SK-N-SH treated with all-trans-retinoic acid at 6 μM for 48 hours (cell line): ENCODE results near the gene RABGAP1L.

ENCODE experiments used
- ARNTL ChIP-seq: fragments of 450-650 bp; formaldehyde crosslinking; IDR thresholded peaks from 2 replicates; pipeline ENCODE4 v1.5.0; 2020; ENCODE audit warnings: low read depth, mild to moderate bottlenecking, moderate library complexity, borderline replicate concordance
- CREB5 ChIP-seq: fragments of 250-450 bp; sonication (Bioruptor Pico); IDR thresholded peaks from 2 replicates; pipeline ENCODE4 v1.5.1; 2020; ENCODE audit warnings: low read depth, mild to moderate bottlenecking, moderate library complexity
- ISL1 ChIP-seq: fragments of 250-450 bp; sonication (Bioruptor Pico); IDR thresholded peaks from 2 replicates; pipeline ENCODE4 v2.1.2; 2022; ENCODE audit warnings: mild to moderate bottlenecking, moderate library complexity
- OSR1 ChIP-seq: fragments of 250-450 bp; sonication (Bioruptor Pico); IDR thresholded peaks from 2 replicates; pipeline ENCODE4 v1.8.0; 2022; ENCODE audit warnings: moderate library complexity, mild to moderate bottlenecking, inconsistent platforms
- PATZ1 ChIP-seq: fragments of 250-450 bp; sonication (Bioruptor Pico); IDR thresholded peaks from 2 replicates; pipeline ENCODE4 v1.8.0; 2020; ENCODE audit warnings: mild to moderate bottlenecking, moderate library complexity, borderline replicate concordance
- POU6F1 ChIP-seq: fragments of 250-450 bp; sonication (Bioruptor Pico); IDR thresholded peaks from 2 replicates; pipeline ENCODE4 v1.8.0; 2021; ENCODE audit warnings: low read depth, mild to moderate bottlenecking, moderate library complexity, borderline replicate concordance
- RARB ChIP-seq: fragments of 250-450 bp; sonication (Bioruptor Pico); IDR thresholded peaks from 2 replicates; pipeline ENCODE4 v1.8.0; 2021; ENCODE audit warnings: mild to moderate bottlenecking, moderate library complexity
- TCF4 ChIP-seq: fragments of 250-450 bp; sonication (Bioruptor Pico); IDR thresholded peaks from 2 replicates; pipeline ENCODE4 v1.8.0; 2021; ENCODE audit warnings: mild to moderate bottlenecking, moderate library complexity, borderline replicate concordance
- ZC3H10 ChIP-seq: fragments of 250-450 bp; sonication (Bioruptor Pico); IDR thresholded peaks from 2 replicates; pipeline ENCODE4 v1.5.1; 2021; ENCODE audit warnings: mild to moderate bottlenecking, moderate library complexity
- ZFP3 ChIP-seq: fragments of 250-450 bp; sonication (Bioruptor Pico); IDR thresholded peaks from 2 replicates; pipeline ENCODE4 v1.5.0; 2020; ENCODE audit warnings: mild to moderate bottlenecking, moderate library complexity
- ZNF565 ChIP-seq: fragments of 450-650 bp; formaldehyde crosslinking; conservative IDR thresholded peaks from 2 replicates; pipeline ENCODE4 v1.5.0; 2020; ENCODE audit warnings: low read depth, mild to moderate bottlenecking, moderate library complexity
- ZNF70 ChIP-seq: fragments of 450-650 bp; formaldehyde crosslinking; IDR thresholded peaks from 2 replicates; pipeline ENCODE4 v1.5.0; 2020; ENCODE audit warnings: mild to moderate bottlenecking, moderate library complexity

- TF ChIP-seq CREB5 (no peak), POU6F1 (CRISPR knock-in tag) (no peak), OSR1 (CRISPR knock-in tag) (no peak), ZC3H10 (CRISPR knock-in tag) (no peak), ARNTL (CRISPR knock-in tag) (no peak), RARB (CRISPR knock-in tag) (no peak), ZNF70 (no peak), PATZ1 (CRISPR knock-in tag) (no peak), ZNF565 (CRISPR knock-in tag) (no peak), TCF4 (no peak), ZFP3 (CRISPR knock-in tag) (no peak), ISL1 (CRISPR knock-in tag) (no peak)
These were observed 6.9 kb upstream of the RABGAP1L start for GRCh38 chr1:174152427-174152826.
